HG03280 (cell line): ENCODE measurements around the gene C15orf61.

Source experiments
- ATAC-seq: cut with Tn5 transposase; IDR thresholded peaks from one replicate; pipeline ENCODE4 v1.9.1; 2021; ENCODE audit warnings: mild to moderate bottlenecking, moderate library complexity; ENCODE audit not compliant: unreplicated experiment

The C15orf61 gene

DNA sequence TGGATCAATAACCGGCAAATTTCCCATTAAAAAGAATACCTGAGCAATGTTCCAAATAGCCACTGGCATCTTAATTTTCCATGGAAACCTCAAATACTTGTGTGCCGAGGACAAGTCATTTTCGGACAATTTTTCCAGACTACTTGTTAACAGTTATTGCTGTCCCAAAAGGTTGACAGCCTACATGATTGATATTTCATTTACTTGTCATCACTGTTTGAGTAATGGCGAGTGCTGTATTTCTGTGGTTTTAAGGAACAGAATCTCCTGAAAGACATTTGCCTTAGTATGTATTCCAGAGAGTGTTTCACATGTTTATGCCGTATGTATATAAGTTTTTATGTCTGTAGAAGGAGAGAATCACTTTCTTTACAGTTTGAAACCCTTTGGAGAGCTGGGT, 58.2 kb downstream of the C15orf61 start:
- ATAC-seq, result no peak
